Loucy (cell line): ENCODE measurements around the gene BCL2.

Experiments used
- CTCF ChIP-seq: fragments of 200-600 bp; sonication (generic); conservative IDR thresholded peaks from 2 replicates; pipeline ENCODE4 v1.5.1; 2014; ENCODE audit warnings: mild to moderate bottlenecking, antibody characterized with exemption, low read length
- EZH2phosphoT487 ChIP-seq: fragments of 200-600 bp; IDR thresholded peaks from 2 replicates; pipeline ENCODE4 v1.6.1; 2018; ENCODE audit warnings: antibody characterized with exemption, mild to moderate bottlenecking, moderate library complexity, borderline replicate concordance

- TF ChIP-seq EZH2phosphoT487 (no peak), CTCF (no peak)
Measured at GRCh38 chr18:63192885-63193349, 126.7 kb downstream of the BCL2 start.
